Adipose tissue (tissue), 3 donors: ENCODE measurements around the gene FBXO39. TPM values are rescaled to one million over a fixed set of nuclear protein-coding genes. Genes with fewer than 3 reads are reported as not detected.
"Not testable (repeated sequence)": the region's sequence is repeated elsewhere in the genome, so short reads cannot be mapped to it uniquely, and the experiment has no call there.

ENCODE experiments used
- H3K27ac ChIP-seq: one replicate; pipeline ENCODE4 v1.5.1; 2013; ENCODE audit warnings: low read depth, low read length
- WGBS, 3 donors: extraction: QIAGEN DNeasy Blood & Tissue Kit; methylation state at CpG; one replicate each; pipeline ENCODE4 v1.1.7; 2013; 5-methylcytosine and 5-hydroxymethylcytosine counted together
- polyA plus RNA-seq, 3 donors: library from polyadenylated mRNA; stranded (reverse); fragments of 200-250 nt; gene quantifications; one replicate each; pipeline ENCODE4 v1.2.3, GENCODE V29; 2013
- donor health status: healthy with polysubstance abuse.
- donor health status: Bipolar disorder and iron deficiency.
- donor health status: healthy.

Gene FBXO39
- polyA plus RNA-seq, result under 1 TPM in 2 of 3 donors, not detected in 1; 0.10 to 0.14 TPM

GRCh38 chr17:6775871-6776405, at the start of gene FBXO39:
TSS of gene FBXO39 (plus strand) at chr17:6776215. CDS start at chr17:6779869, 3,654 bp downstream.
- 2 to 5% (median 4%) methylated on average over 45 to 49 of the region's 49 CpGs for WGBS, 3 donors

GRCh38 chr17:6729531-6729930, 46.5 kb upstream of the FBXO39 start:
- no peak overlapping the region for H3K27ac ChIP-seq
- 68 to 87% (median 79%) methylated on average over 4 of the region's 4 CpGs for WGBS, 3 donors

More at GRCh38 chr17:6775871-6776405, at the start of gene FBXO39:
- H3K27ac ChIP-seq, result no peak within 1 kb of the TSS

- 82 to 95% (median 94%) methylated on average over 6 of the region's 6 CpGs for WGBS, 3 donors
- H3K27ac ChIP-seq, result not testable (repeated sequence)
These were observed 29.4 kb upstream of the FBXO39 start for GRCh38 chr17:6746665-6747064.

GRCh38 chr17:6748617-6749016, 27.4 kb upstream of the FBXO39 start:
- H3K27ac ChIP-seq, result no peak overlapping the region

GRCh38 chr17:6749519-6749918, 26.5 kb upstream of the FBXO39 start:
- WGBS, 3 donors, result 83 to 90% (median 86%) methylated on average over 6 of the region's 6 CpGs
- no peak overlapping the region for H3K27ac ChIP-seq

GRCh38 chr17:6752068-6752909, 23.7 kb upstream of the FBXO39 start:
- no peak overlapping the region for H3K27ac ChIP-seq
- 23 to 53% (median 23%) methylated on average over 7 of the region's 7 CpGs for WGBS, 3 donors

- 8 to 26% (median 10%) methylated on average over 8 to 9 of the region's 9 CpGs for WGBS, 3 donors
These were observed 23.0 kb upstream of the FBXO39 start for GRCh38 chr17:6753006-6753445.

GRCh38 chr17:6753546-6753945, 22.5 kb upstream of the FBXO39 start:
- WGBS, 3 donors, result 60 to 69% (median 60%) methylated on average over 6 of the region's 6 CpGs
- H3K27ac ChIP-seq, result no peak overlapping the region

More at GRCh38 chr17:6753006-6753445, 23.0 kb upstream of the FBXO39 start:
- no peak overlapping the region for H3K27ac ChIP-seq

- H3K27ac ChIP-seq, result no peak overlapping the region
- WGBS, 3 donors, result 32 to 78% (median 38%) methylated on average over 5 of the region's 5 CpGs
These were observed 20.7 kb upstream of the FBXO39 start for GRCh38 chr17:6755281-6755680.

- no peak within 1 kb of the TSS for H3K27ac ChIP-seq
- 2 to 48% (median 5%) methylated on average over 14 of the region's 14 CpGs for WGBS, 3 donors
These were observed 20.3 kb upstream of the FBXO39 start, which contains the start of gene XAF1 for GRCh38 chr17:6755731-6756184. TSS of gene XAF1 (plus strand) at chr17:6756046. CDS start at chr17:6756079, 33 bp downstream.

- H3K27ac ChIP-seq, result no peak overlapping the region
- 26 to 64% (median 28%) methylated on average over 13 of the region's 13 CpGs for WGBS, 3 donors
These were observed 19.5 kb upstream of the FBXO39 start for GRCh38 chr17:6756425-6757031.

- H3K27ac ChIP-seq, result no peak overlapping the region
- WGBS, 3 donors, result 84 to 94% (median 84%) methylated on average over 2 of the region's 2 CpGs
These were observed 18.3 kb upstream of the FBXO39 start for GRCh38 chr17:6757747-6758146.

GRCh38 chr17:6761779-6762178, 14.2 kb upstream of the FBXO39 start:
- WGBS, 3 donors, result 79 to 87% (median 85%) methylated on average over 8 of the region's 8 CpGs
- H3K27ac ChIP-seq, result no peak overlapping the region

- 91 to 99% (median 97%) methylated on average over 2 of the region's 2 CpGs for WGBS, 3 donors
- no peak overlapping the region for H3K27ac ChIP-seq
These were observed 7.6 kb upstream of the FBXO39 start for GRCh38 chr17:6768447-6768846.

- WGBS, 3 donors, result 79 to 95% (median 92%) methylated on average over 1 of the region's 1 CpG
- H3K27ac ChIP-seq, result no peak overlapping the region
These were observed 4.0 kb upstream of the FBXO39 start for GRCh38 chr17:6772016-6772415.

- not testable (repeated sequence) for H3K27ac ChIP-seq
- WGBS, 3 donors, result 89 to 97% (median 96%) methylated on average over 8 of the region's 8 CpGs
These were observed 1.1 kb upstream of the FBXO39 start for GRCh38 chr17:6774906-6775305.

- 51 to 62% (median 61%) methylated on average over 2 of the region's 2 CpGs for WGBS, 3 donors
- no peak overlapping the region for H3K27ac ChIP-seq
These were observed 3.4 kb downstream of the FBXO39 start for GRCh38 chr17:6779411-6779810.

GRCh38 chr17:6780001-6780400, 4.0 kb downstream of the FBXO39 start:
- no peak overlapping the region for H3K27ac ChIP-seq
- WGBS, 3 donors, result 68 to 83% (median 76%) methylated on average over 8 of the region's 8 CpGs

GRCh38 chr17:6780886-6781285, 4.9 kb downstream of the FBXO39 start:
- 33 to 71% (median 48%) methylated on average over 3 of the region's 3 CpGs for WGBS, 3 donors
- H3K27ac ChIP-seq, result no peak overlapping the region
